Glomerular endothelial cell (primary cell): ENCODE data around the gene GPHB5. TPM values are rescaled to one million over a fixed set of nuclear protein-coding genes. Genes with fewer than 3 reads are reported as not detected.
"Not testable (repeated sequence)": the region's sequence is repeated elsewhere in the genome, so short reads cannot be mapped to it uniquely, and the experiment has no call there.

Source experiments
- DNase-seq: peaks from one replicate; pipeline ENCODE4 v3.0.0-alpha.2; 2011; ENCODE audit warnings: low read depth, low spot score; ENCODE audit errors: extremely low read depth
- total RNA-seq: library from RNA; depleted of rRNA; stranded (reverse); fragments of >200 nt; gene quantifications from 2 replicates; pipeline ENCODE4 v1.2.3, GENCODE V29; 2015

Gene GPHB5
- total RNA-seq: not detected in 2 replicates

- DNase-seq: no peak
Measured at GRCh38 chr14:63318835-63319234, at the start of gene GPHB5. Gene GPHB5 (minus strand): TSS chr14:63318935. CDS start chr14:63317849, 1,086 bp downstream.

GRCh38 chr14:63367742-63368364 lies 49.1 kb upstream of the GPHB5 start:
- no peak for DNase-seq

GRCh38 chr14:63362389-63362819 lies 43.7 kb upstream of the GPHB5 start:
- no peak for DNase-seq

GRCh38 chr14:63361790-63362189 lies 43.1 kb upstream of the GPHB5 start:
- DNase-seq: no peak

- no peak for DNase-seq
Measured at GRCh38 chr14:63357841-63358240, 39.1 kb upstream of the GPHB5 start.

GRCh38 chr14:63345826-63346225 lies 27.1 kb upstream of the GPHB5 start:
- no peak for DNase-seq

GRCh38 chr14:63344336-63344735 lies 25.6 kb upstream of the GPHB5 start:
- DNase-seq: no peak

- DNase-seq: peak; percentile 22
Measured at GRCh38 chr14:63343878-63344277, 25.1 kb upstream of the GPHB5 start.

- DNase-seq: no peak
Measured at GRCh38 chr14:63342371-63342770, 23.6 kb upstream of the GPHB5 start.

GRCh38 chr14:63328787-63329737 lies 10.3 kb upstream of the GPHB5 start:
- DNase-seq: no peak

- DNase-seq: no peak
Measured at GRCh38 chr14:63326840-63327239, 8.1 kb upstream of the GPHB5 start.

- DNase-seq: no peak
Measured at GRCh38 chr14:63322897-63323573, 4.3 kb upstream of the GPHB5 start.

GRCh38 chr14:63322472-63322871 lies 3.7 kb upstream of the GPHB5 start:
- no peak for DNase-seq

GRCh38 chr14:63308723-63309317 lies 9.9 kb downstream of the GPHB5 start:
- DNase-seq: no peak

GRCh38 chr14:63304429-63304828 lies 14.3 kb downstream of the GPHB5 start:
- DNase-seq: not testable (repeated sequence)

GRCh38 chr14:63301891-63302534 lies 16.7 kb downstream of the GPHB5 start:
- DNase-seq: no peak

GRCh38 chr14:63300854-63301253 lies 17.9 kb downstream of the GPHB5 start:
- no peak for DNase-seq

GRCh38 chr14:63299351-63300110 lies 19.2 kb downstream of the GPHB5 start:
- no peak for DNase-seq

GRCh38 chr14:63297372-63298063 lies 21.2 kb downstream of the GPHB5 start:
- no peak for DNase-seq
